ENCODE results near the gene IDI2.

IDI2 gene

GRCh38 chr10:1006573-1006972 is 19.1 kb downstream of the IDI2 start:
- no peak overlapping the region for H3K4me3 ChIP-seq (ENCODE audit: low read depth, low read length)
- DNase-seq (ENCODE audit: low read depth) = no peak
- in situ Hi-C loops (cut with HindIII; ENCODE audit: low sequenced_read_pairs) = no loop called here
- no peak for TF ChIP-seq CTCF (IDR thresholded peaks at IDR 0.05; ENCODE audit: low read depth, low read length, missing control alignments)

GRCh38 chr10:1003884-1004670 is 21.6 kb downstream of the IDI2 start:
- in situ Hi-C loops (cut with HindIII; ENCODE audit: low sequenced_read_pairs) = no loop called here
- H3K4me3 ChIP-seq (ENCODE audit: low read depth, low read length) = no peak overlapping the region
- no peak for DNase-seq (ENCODE audit: low read depth)
- TF ChIP-seq CTCF (IDR thresholded peaks at IDR 0.05; ENCODE audit: low read depth, low read length, missing control alignments) = no peak

GRCh38 chr10:1002425-1003006 is 23.1 kb downstream of the IDI2 start:
- H3K4me3 ChIP-seq (ENCODE audit: low read depth, low read length) = no peak overlapping the region
- DNase-seq (ENCODE audit: low read depth) = no peak
- in situ Hi-C loops (cut with HindIII; ENCODE audit: low sequenced_read_pairs) = no loop called here
- TF ChIP-seq CTCF (IDR thresholded peaks at IDR 0.05; ENCODE audit: low read depth, low read length, missing control alignments) = no peak

GRCh38 chr10:997266-998022 is 28.2 kb downstream of the IDI2 start:
- in situ Hi-C loops (cut with HindIII; ENCODE audit: low sequenced_read_pairs) = no loop called here
- no peak overlapping the region for H3K4me3 ChIP-seq (ENCODE audit: low read depth, low read length)
- no peak for DNase-seq (ENCODE audit: low read depth)
- TF ChIP-seq CTCF (IDR thresholded peaks at IDR 0.05; ENCODE audit: low read depth, low read length, missing control alignments) = no peak

- in situ Hi-C loops (cut with HindIII; ENCODE audit: low sequenced_read_pairs) = no loop called here
- no peak for DNase-seq (ENCODE audit: low read depth)
- no peak for TF ChIP-seq CTCF (IDR thresholded peaks at IDR 0.05; ENCODE audit: low read depth, low read length, missing control alignments)
- H3K4me3 ChIP-seq (ENCODE audit: low read depth, low read length) = no peak overlapping the region
These were observed 29.6 kb downstream of the IDI2 start for GRCh38 chr10:996031-996430.

GRCh38 chr10:995559-995926 is 30.1 kb downstream of the IDI2 start:
- in situ Hi-C loops (cut with HindIII; ENCODE audit: low sequenced_read_pairs) = no loop called here
- H3K4me3 ChIP-seq (ENCODE audit: low read depth, low read length) = no peak overlapping the region
- TF ChIP-seq CTCF (IDR thresholded peaks at IDR 0.05; ENCODE audit: low read depth, low read length, missing control alignments) = no peak
- no peak for DNase-seq (ENCODE audit: low read depth)
